Mononuclear cell (primary cell): ENCODE measurements around the gene SLC26A1. TPM values are rescaled to one million over a fixed set of nuclear protein-coding genes. Genes with fewer than 3 reads are reported as not detected.

ENCODE experiments used
- H3K27me3 ChIP-seq: 2 replicates; pipeline ENCODE4 v1.6.0; 2011; ENCODE audit warnings: low read length, control low read depth; ENCODE audit not compliant: insufficient read depth
- H3K4me1 ChIP-seq: 2 replicates; pipeline ENCODE4 v1.5.1; 2011; ENCODE audit warnings: mild to moderate bottlenecking, low read length, control low read depth; ENCODE audit not compliant: insufficient read depth
- H3K4me3 ChIP-seq: 2 replicates; pipeline ENCODE4 v1.5.1; 2011; ENCODE audit warnings: mild to moderate bottlenecking, low read length, moderate library complexity
- H3K9me3 ChIP-seq: 2 replicates; pipeline ENCODE4 v1.5.1; 2011; ENCODE audit warnings: low read depth, mild to moderate bottlenecking, control low read depth, low read length
- total RNA-seq: library from RNA; depleted of rRNA; stranded (reverse); fragments of >200 nt; gene quantifications from one replicate; pipeline ENCODE4 v1.2.3, GENCODE V29; 2012

The SLC26A1 gene
- total RNA-seq, 1 donor, result 0.10 TPM

GRCh38 chr4:1032861-1033260, 39.7 kb upstream of the SLC26A1 start:
- no peaks in the 10 kb centered on the region for H3K27me3 ChIP-seq
- H3K9me3 ChIP-seq, result no peaks in the 10 kb centered on the region
- no peak overlapping the region for H3K4me3 ChIP-seq
- H3K4me1 ChIP-seq, result no peaks in the 10 kb centered on the region

- no peaks in the 10 kb centered on the region for H3K9me3 ChIP-seq
- H3K4me3 ChIP-seq, result no peak overlapping the region
- no peaks in the 10 kb centered on the region for H3K4me1 ChIP-seq
- no peaks in the 10 kb centered on the region for H3K27me3 ChIP-seq
Measured at GRCh38 chr4:1031956-1032795, 39.0 kb upstream of the SLC26A1 start.

DNA sequence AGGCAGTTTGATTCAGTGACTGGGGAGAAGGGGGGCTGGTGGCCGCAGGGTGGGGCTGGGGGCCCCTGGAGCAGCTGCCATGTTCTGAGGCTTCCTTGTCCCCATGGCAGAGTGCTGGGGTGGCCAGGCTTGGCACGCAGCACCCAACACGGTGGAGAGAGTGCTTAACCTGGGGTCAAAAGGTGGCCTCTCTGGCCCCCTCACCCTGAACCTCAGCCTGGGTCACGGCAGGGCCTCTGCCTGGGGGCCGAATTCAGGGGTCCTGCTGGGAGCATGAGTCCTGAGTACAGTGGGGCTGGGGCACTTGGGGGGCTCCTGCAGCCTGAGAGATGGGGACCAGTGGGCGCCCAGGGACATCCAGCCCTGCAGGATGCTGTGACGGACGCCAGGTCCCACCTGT, 38.1 kb upstream of the SLC26A1 start:
- no peaks in the 10 kb centered on the region for H3K9me3 ChIP-seq
- H3K4me1 ChIP-seq, result no peaks in the 10 kb centered on the region
- no peak overlapping the region for H3K4me3 ChIP-seq
- no peaks in the 10 kb centered on the region for H3K27me3 ChIP-seq

DNA sequence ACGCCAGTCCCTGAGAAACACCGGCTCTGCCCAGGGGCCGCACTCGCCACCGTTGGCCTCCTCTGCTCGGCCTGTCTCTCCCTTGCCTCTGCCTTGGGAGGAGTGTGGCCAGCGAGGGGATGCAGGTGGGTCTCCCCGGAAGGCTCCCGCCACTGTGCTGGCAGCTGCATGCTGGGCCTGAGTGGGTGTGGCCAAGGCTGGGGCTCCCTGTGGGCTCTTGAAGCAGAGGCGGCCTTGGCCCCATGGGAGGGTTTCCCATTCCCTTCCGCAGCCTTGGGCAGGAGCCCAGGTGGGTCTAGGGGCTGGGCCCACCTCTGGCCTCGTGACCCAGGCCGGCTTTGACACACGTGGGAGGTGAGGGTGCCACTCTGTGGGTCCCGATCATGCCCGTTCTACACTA, 37.4 kb upstream of the SLC26A1 start:
- Histone ChIP-seq H3K4me3 (no peak overlapping the region), H3K9me3 (no peaks in the 10 kb centered on the region), H3K4me1 (no peaks in the 10 kb centered on the region), H3K27me3 (no peaks in the 10 kb centered on the region)

GRCh38 chr4:1030031-1030430, 36.8 kb upstream of the SLC26A1 start:
- H3K4me1 ChIP-seq, result no peaks in the 10 kb centered on the region
- H3K27me3 ChIP-seq, result no peaks in the 10 kb centered on the region
- no peaks in the 10 kb centered on the region for H3K9me3 ChIP-seq
- H3K4me3 ChIP-seq, result no peak overlapping the region

GRCh38 chr4:1029529-1029928, 36.3 kb upstream of the SLC26A1 start:
- Histone ChIP-seq H3K4me3 (no peak overlapping the region), H3K4me1 (no peaks in the 10 kb centered on the region), H3K27me3 (no peaks in the 10 kb centered on the region), H3K9me3 (no peaks in the 10 kb centered on the region)

- Histone ChIP-seq H3K9me3 (no peaks in the 10 kb centered on the region), H3K27me3 (no peaks in the 10 kb centered on the region), H3K4me3 (no peak overlapping the region), H3K4me1 (no peaks in the 10 kb centered on the region)
Measured at GRCh38 chr4:1028574-1029220, 35.5 kb upstream of the SLC26A1 start.

GRCh38 chr4:1027915-1028238, 34.7 kb upstream of the SLC26A1 start:
- Histone ChIP-seq H3K4me1 (no peaks in the 10 kb centered on the region), H3K27me3 (no peaks in the 10 kb centered on the region), H3K9me3 (no peaks in the 10 kb centered on the region), H3K4me3 (no peak overlapping the region)

DNA sequence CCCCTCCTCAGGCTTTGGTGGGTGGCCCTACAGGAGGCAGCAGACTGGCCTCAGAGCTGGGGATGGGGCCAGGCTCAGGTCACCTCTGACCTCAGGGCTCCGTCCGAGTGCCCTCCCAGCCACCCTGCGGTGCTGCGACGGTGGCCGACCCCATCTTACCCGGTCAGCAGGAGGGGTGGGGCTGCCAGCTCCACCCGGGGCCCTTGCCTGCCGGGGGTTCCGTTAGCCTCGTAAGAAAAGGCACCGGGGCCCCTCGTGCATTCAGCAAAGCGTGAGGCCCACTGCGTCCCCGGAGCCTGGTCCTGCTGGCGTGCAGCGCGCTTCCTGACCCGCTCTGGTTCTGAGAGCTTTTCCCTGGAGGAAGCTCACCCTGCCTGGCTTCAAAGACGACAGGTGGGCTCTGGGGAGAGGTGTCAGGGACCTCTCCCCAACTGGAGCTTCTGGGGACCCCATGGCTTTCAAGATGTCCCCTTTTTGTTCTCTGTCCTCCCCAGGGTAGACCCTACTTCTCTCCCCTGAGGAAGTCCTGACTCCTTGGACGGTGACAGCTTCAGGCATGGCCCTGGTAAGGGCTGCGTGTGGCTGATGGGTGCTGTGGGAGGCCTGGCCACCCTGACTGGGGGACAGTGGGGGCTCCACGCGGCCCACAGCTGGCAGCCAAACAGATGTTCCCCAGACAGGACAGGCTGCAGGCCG, 34.2 kb upstream of the SLC26A1 start:
- Histone ChIP-seq H3K27me3 (no peaks in the 10 kb centered on the region), H3K4me3 (no peak overlapping the region), H3K9me3 (no peaks in the 10 kb centered on the region), H3K4me1 (no peaks in the 10 kb centered on the region)

- Histone ChIP-seq H3K4me3 (no peak overlapping the region), H3K27me3 (no peaks in the 10 kb centered on the region), H3K9me3 (no peaks in the 10 kb centered on the region), H3K4me1 (no peaks in the 10 kb centered on the region)
Measured at GRCh38 chr4:1026115-1026514, 32.9 kb upstream of the SLC26A1 start.

DNA sequence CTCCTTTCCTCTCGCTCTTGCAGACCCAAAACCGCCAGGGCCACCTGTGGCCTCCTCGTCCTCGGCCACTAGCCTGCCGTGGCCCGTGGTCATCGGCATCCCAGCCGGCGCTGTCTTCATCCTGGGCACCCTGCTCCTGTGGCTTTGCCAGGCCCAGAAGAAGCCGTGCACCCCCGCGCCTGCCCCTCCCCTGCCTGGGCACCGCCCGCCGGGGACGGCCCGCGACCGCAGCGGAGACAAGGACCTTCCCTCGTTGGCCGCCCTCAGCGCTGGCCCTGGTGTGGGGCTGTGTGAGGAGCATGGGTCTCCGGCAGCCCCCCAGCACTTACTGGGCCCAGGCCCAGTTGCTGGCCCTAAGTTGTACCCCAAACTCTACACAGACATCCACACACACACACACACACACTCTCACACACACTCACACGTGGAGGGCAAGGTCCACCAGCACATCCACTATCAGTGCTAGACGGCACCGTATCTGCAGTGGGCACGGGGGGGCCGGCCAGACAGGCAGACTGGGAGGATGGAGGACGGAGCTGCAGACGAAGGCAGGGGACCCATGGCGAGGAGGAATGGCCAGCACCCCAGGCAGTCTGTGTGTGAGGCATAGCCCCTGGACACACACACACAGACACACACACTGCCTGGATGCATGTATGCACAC, 31.8 kb upstream of the SLC26A1 start:
- H3K4me3 ChIP-seq, result no peak overlapping the region
- H3K9me3 ChIP-seq, result no peaks in the 10 kb centered on the region
- H3K27me3 ChIP-seq, result no peaks in the 10 kb centered on the region
- H3K4me1 ChIP-seq, result no peaks in the 10 kb centered on the region

GRCh38 chr4:1023895-1024740, 30.9 kb upstream of the SLC26A1 start:
- H3K4me3 ChIP-seq, result no peak overlapping the region
- no peaks in the 10 kb centered on the region for H3K9me3 ChIP-seq
- no peaks in the 10 kb centered on the region for H3K4me1 ChIP-seq
- H3K27me3 ChIP-seq, result no peaks in the 10 kb centered on the region

DNA sequence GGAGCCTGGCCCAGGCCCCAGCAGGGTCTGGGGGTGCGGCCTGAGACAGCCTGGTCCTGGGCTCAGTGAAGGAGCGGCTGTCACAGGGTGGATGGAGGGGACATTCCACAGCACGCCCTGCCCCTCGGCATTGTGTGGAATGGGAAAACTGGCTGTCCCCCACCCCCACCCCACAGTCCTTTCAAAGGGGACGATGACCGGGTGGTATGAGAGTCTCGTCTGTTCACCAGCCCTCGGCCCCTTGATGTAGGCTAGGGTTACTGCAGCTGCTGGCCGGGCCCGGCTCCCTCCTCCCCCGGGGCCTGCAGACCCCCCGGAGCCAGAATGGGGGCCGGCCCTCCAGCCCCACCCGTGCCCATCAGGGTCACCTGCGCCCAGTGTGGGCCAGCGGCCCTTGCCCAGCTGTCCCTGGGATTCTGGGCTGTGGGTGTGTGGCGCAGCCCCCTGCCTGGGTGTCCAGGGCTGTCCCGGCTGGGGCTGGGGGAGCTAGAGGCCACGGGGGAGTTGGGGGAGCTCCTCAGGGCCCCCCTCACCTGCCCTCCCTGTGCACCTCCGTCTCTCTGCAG, 30.0 kb upstream of the SLC26A1 start:
- no peak overlapping the region for H3K4me3 ChIP-seq
- H3K4me1 ChIP-seq, result no peaks in the 10 kb centered on the region
- no peaks in the 10 kb centered on the region for H3K27me3 ChIP-seq
- H3K9me3 ChIP-seq, result no peaks in the 10 kb centered on the region

- Histone ChIP-seq H3K4me3 (no peak overlapping the region), H3K4me1 (no peaks in the 10 kb centered on the region), H3K27me3 (no peaks in the 10 kb centered on the region), H3K9me3 (no peaks in the 10 kb centered on the region)
Measured at GRCh38 chr4:1022739-1023066, 29.5 kb upstream of the SLC26A1 start.
